GM23338 (cell line): ENCODE data around the gene ADGRE3. TPM values are rescaled to one million over a fixed set of nuclear protein-coding genes. Genes with fewer than 3 reads are reported as not detected.

Experiments
- ATAC-seq: fragments of 200-7000 bp; cut with Tn5 transposase; 3 replicates; pipeline ENCODE4 v1.9.1; 2020
- DNase-seq: peaks from one replicate; pipeline ENCODE4 v3.0.0-alpha.2; 2015; ENCODE audit warnings: low spot score
- H2AFZ ChIP-seq: fragments of 200-600 bp; sonication (generic); 2 replicates; pipeline ENCODE4 v1.8.0; 2016; ENCODE audit warnings: antibody characterized with exemption, mild to moderate bottlenecking, moderate library complexity
- H3F3A ChIP-seq: fragments of 200-600 bp; sonication (generic); replicated peaks from 2 replicates; pipeline ENCODE4 v1.8.0; 2017; ENCODE audit warnings: antibody characterized with exemption, mixed run types, low read depth
- H3K27ac ChIP-seq: fragments of 200-600 bp; sonication (generic); 2 replicates; pipeline ENCODE4 v1.6.1; 2016; ENCODE audit warnings: low read depth
- H3K27me3 ChIP-seq: fragments of 200-600 bp; sonication (generic); 2 replicates; pipeline ENCODE4 v1.8.0; 2016; ENCODE audit warnings: mild to moderate bottlenecking, mixed run types, moderate library complexity; ENCODE audit not compliant: insufficient read depth
- H3K36me3 ChIP-seq: fragments of 200-600 bp; sonication (generic); 2 replicates; pipeline ENCODE4 v1.8.0; 2016; ENCODE audit warnings: mild to moderate bottlenecking; ENCODE audit not compliant: insufficient read depth
- H3K4me1 ChIP-seq: fragments of 200-600 bp; sonication (generic); 2 replicates; pipeline ENCODE4 v1.8.0; 2016; ENCODE audit warnings: mild to moderate bottlenecking, moderate library complexity; ENCODE audit not compliant: insufficient read depth
- H3K4me2 ChIP-seq: fragments of 200-600 bp; sonication (generic); 2 replicates; pipeline ENCODE4 v1.7.1; 2017; ENCODE audit warnings: mixed run types
- H3K4me3 ChIP-seq: fragments of 200-600 bp; sonication (generic); 2 replicates; pipeline ENCODE4 v1.6.1; 2016; ENCODE audit warnings: mixed run types
- H3K79me2 ChIP-seq: fragments of 200-600 bp; sonication (generic); replicated peaks from 2 replicates; pipeline ENCODE4 v1.8.0; 2017; ENCODE audit warnings: mild to moderate bottlenecking; ENCODE audit not compliant: insufficient read depth
- H3K9me2 ChIP-seq: fragments of 200-600 bp; sonication (generic); 2 replicates; pipeline ENCODE4 v1.8.0; 2017; ENCODE audit not compliant: insufficient read depth
- H4K20me1 ChIP-seq: fragments of 200-600 bp; sonication (generic); replicated peaks from 2 replicates; pipeline ENCODE4 v1.8.0; 2017; ENCODE audit warnings: mild to moderate bottlenecking; ENCODE audit not compliant: insufficient read depth
- H3K27ac Mint-ChIP-seq: 2 replicates; pipeline ENCODE4 v1.8.0; 2020; ENCODE audit warnings: inconsistent platforms, mild to moderate bottlenecking, moderate library complexity, mixed read lengths
- H3K27me3 Mint-ChIP-seq: 3 replicates; pipeline ENCODE4 v1.8.0; 2022; ENCODE audit warnings: low read depth, mild to moderate bottlenecking, moderate library complexity, mixed read lengths, inconsistent platforms; ENCODE audit not compliant: insufficient read depth, poor library complexity
- H3K36me3 Mint-ChIP-seq: 3 replicates; pipeline ENCODE4 v1.8.0; 2021; ENCODE audit warnings: low read depth, mild to moderate bottlenecking, inconsistent platforms, moderate library complexity, mixed read lengths
- H3K4me1 Mint-ChIP-seq: 3 replicates; pipeline ENCODE4 v1.8.0; 2020; ENCODE audit warnings: mild to moderate bottlenecking, inconsistent platforms, mixed read lengths
- H3K4me3 Mint-ChIP-seq: 3 replicates; pipeline ENCODE4 v1.8.0; 2021; ENCODE audit warnings: moderate library complexity, mild to moderate bottlenecking, inconsistent platforms, mixed read lengths
- H3K9me3 Mint-ChIP-seq: 3 replicates; pipeline ENCODE4 v1.8.0; 2020; ENCODE audit warnings: moderate library complexity, mild to moderate bottlenecking, inconsistent platforms, mixed read lengths
- NANOG ChIP-seq: IDR thresholded peaks from 2 replicates; pipeline ENCODE4 v1.6.1; 2016; ENCODE audit warnings: antibody characterized with exemption, borderline replicate concordance
- STAT1 ChIP-seq: IDR thresholded peaks from one replicate; pipeline ENCODE4 v1.6.1; 2016; ENCODE audit warnings: antibody characterized with exemption; ENCODE audit not compliant: unreplicated experiment
- ZNF331 ChIP-seq: fragments of 250-450 bp; sonication (Bioruptor Pico); IDR thresholded peaks from 2 replicates; pipeline ENCODE4 v1.5.0; 2020; ENCODE audit warnings: low read depth, mild to moderate bottlenecking, moderate library complexity
- ZNF462 ChIP-seq: fragments of 250-450 bp; sonication (Bioruptor Pico); IDR thresholded peaks from 2 replicates; pipeline ENCODE4 v1.5.0; 2020; ENCODE audit warnings: mild to moderate bottlenecking, moderate library complexity
- polyA plus RNA-seq: library from polyadenylated mRNA; unstranded; fragments of >200 nt; fragmentation: Nextera tagmentation; extraction: Ambion mirVana; gene quantifications from 2 replicates; pipeline ENCODE4 v1.2.1, GENCODE V29; 2016
- total RNA-seq: library from RNA; depleted of rRNA; stranded (reverse); fragments of >200 nt; shearing (Covaris generic); gene quantifications from 2 replicates; pipeline ENCODE4 v1.2.3, GENCODE V29; 2014
- TF ChIP-seq, protein P1 (sequence below), 2 experiments: fragments of 200-600 bp in 1 of 2; sonication (generic) in 1 of 2; conservative IDR thresholded peaks; 2 replicates each; pipeline versions ENCODE4 v1.5.1 to v1.6.1; 2016 to 2017; ENCODE audit warnings: antibody characterized with exemption in 2 of 2, low read depth in 2 of 2, mild to moderate bottlenecking in 2 of 2, moderate library complexity in 1 of 2

The ADGRE3 gene
- total and polyA plus RNA-seq, 2 experiments from 2014 or later: not detected

DNA sequence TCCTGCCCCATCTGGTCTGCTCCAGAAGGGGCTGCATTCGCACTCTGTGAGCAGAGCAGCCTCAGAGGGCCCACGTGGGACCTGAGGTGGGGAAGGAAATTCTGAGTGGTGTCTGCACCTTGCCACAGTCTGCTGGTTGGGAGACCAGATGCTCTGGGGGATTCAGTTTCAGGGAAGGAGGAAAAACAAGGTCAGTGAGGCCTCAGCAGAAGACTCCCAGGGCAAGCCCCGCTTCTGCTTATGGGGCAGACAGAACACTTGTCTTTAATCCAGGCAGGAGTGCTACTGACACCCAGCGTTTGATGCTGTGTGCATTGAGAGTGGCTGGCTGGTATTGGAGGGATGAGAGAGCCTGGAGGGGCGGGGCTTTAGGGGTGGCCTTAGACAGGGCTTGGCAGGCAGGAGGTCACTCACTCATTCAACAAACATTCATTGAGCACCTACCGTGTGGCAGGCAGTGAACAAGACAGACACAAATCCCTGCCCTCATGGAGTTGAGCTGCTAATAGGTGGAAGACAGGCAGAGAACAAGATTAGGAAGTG is 96.7 kb downstream of the ADGRE3 start:
- Histone ChIP-seq H3K4me2 (no peak overlapping the region), H3K36me3 (no peaks in the 10 kb centered on the region), H3K4me1 (no peaks in the 10 kb centered on the region; the same call in 1 of the 2 replicates), H3K4me3 (no peak overlapping the region), H3K9me2 (no peaks in the 10 kb centered on the region), H2AFZ (peak overlapping the region; percentile 78), H3K79me2 (no peaks in the 10 kb centered on the region), H3K27me3 (no peaks in the 10 kb centered on the region), H3K27ac (no peak overlapping the region), H4K20me1 (no peaks in the 10 kb centered on the region), H3F3A (no peaks in the 10 kb centered on the region)
- Mint-ChIP-seq H3K36me3 (no peaks in the 10 kb centered on the region), H3K27ac (no peak overlapping the region), H3K4me1 (0 out of 3 replicates have a peak, but pooled peaks cover 3% of the 10 kb centered on the region), H3K9me3 (peaks cover 25% of the 10 kb centered on the region), H3K27me3 (peaks cover 7% of the 10 kb centered on the region), H3K4me3 (no peak overlapping the region)
- ATAC-seq (peak; percentile 66), DNase-seq (peak; percentile 58)
- TF ChIP-seq ZNF331 (CRISPR knock-in tag) (no peak), ZNF462 (no peak), STAT1 (no peak), NANOG (no peak)
- TF ChIP-seq, protein P1, sequence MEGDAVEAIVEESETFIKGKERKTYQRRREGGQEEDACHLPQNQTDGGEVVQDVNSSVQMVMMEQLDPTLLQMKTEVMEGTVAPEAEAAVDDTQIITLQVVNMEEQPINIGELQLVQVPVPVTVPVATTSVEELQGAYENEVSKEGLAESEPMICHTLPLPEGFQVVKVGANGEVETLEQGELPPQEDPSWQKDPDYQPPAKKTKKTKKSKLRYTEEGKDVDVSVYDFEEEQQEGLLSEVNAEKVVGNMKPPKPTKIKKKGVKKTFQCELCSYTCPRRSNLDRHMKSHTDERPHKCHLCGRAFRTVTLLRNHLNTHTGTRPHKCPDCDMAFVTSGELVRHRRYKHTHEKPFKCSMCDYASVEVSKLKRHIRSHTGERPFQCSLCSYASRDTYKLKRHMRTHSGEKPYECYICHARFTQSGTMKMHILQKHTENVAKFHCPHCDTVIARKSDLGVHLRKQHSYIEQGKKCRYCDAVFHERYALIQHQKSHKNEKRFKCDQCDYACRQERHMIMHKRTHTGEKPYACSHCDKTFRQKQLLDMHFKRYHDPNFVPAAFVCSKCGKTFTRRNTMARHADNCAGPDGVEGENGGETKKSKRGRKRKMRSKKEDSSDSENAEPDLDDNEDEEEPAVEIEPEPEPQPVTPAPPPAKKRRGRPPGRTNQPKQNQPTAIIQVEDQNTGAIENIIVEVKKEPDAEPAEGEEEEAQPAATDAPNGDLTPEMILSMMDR (conservative IDR thresholded peaks at IDR 0.05; ENCODE audit: low read depth in 2 of 2): peak in 1 of 2 experiments; percentile 30; a peak in 2 of 4 replicates
